Activated naive CD4-positive, alpha-beta T cell treated with anti-CD3 and anti-CD28 coated beads, Interleukin-2, amount 50 U/mL, for 24 hours (primary cell): Measurements from ENCODE around the gene LGR5.

Source experiments
- H3K27ac Mint-ChIP-seq: one replicate; pipeline ENCODE4 v1.8.0; 2021; ENCODE audit warnings: mild to moderate bottlenecking, mixed read lengths
- H3K27me3 Mint-ChIP-seq: one replicate; pipeline ENCODE4 v1.8.0; 2021; ENCODE audit warnings: mixed read lengths
- H3K36me3 Mint-ChIP-seq: one replicate; pipeline ENCODE4 v1.8.0; 2021; ENCODE audit warnings: mixed read lengths
- H3K4me1 Mint-ChIP-seq: one replicate; pipeline ENCODE4 v1.8.0; 2021; ENCODE audit warnings: mixed read lengths
- H3K4me3 Mint-ChIP-seq: one replicate; pipeline ENCODE4 v1.8.0; 2021; ENCODE audit warnings: mild to moderate bottlenecking, mixed read lengths
- H3K9me3 Mint-ChIP-seq: one replicate; pipeline ENCODE4 v1.8.0; 2021; ENCODE audit warnings: mixed read lengths

Gene LGR5

DNA sequence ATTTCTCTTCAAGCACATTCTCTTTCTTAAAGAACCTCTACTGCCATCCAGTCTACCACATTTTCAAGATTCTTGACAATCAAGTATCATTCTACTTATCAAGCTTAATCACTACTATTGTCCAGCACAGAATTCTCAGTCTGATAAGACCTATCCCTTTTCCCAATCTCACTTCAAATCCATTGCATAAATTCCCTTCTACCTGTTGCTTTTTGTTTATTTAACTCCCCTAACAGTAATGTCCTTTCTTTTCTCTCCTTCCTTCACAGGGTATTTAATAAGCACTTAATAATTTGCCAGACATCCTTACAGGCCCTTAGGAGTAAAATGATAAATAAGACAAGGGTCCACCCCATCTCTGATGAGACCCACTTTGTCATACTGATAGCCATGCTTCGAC lies 182.3 kb downstream of the LGR5 start:
- Mint-ChIP-seq H3K27me3 (no peaks in the 10 kb centered on the region), H3K4me1 (peaks cover 44% of the 10 kb centered on the region), H3K27ac (peak overlapping the region; percentile 14), H3K9me3 (no peaks in the 10 kb centered on the region), H3K4me3 (no peak overlapping the region), H3K36me3 (peaks cover 33% of the 10 kb centered on the region)

DNA sequence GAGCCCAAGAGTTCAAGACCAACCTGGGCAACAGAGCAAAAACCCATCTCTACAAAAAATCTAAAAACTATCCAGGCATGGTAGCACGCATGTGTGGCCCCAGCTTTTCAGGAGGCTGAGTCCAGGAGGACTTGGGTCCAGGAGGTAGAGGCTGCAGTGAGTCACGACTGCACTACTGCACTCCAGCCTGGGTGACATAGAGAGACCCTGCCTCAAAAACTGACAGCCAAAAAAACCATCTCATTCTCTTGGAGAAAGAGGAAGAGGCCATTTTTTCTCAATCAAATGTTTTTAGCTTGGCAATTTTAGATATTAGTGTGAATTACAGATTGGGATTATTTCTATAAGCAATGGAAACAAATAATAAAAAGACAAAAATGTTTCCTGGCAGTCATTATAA lies 185.9 kb downstream of the LGR5 start:
- Mint-ChIP-seq H3K4me3 (no peak overlapping the region), H3K27me3 (no peaks in the 10 kb centered on the region), H3K4me1 (peaks cover 44% of the 10 kb centered on the region), H3K27ac (peak overlapping the region; percentile 30), H3K36me3 (peaks cover 31% of the 10 kb centered on the region), H3K9me3 (no peaks in the 10 kb centered on the region)

DNA sequence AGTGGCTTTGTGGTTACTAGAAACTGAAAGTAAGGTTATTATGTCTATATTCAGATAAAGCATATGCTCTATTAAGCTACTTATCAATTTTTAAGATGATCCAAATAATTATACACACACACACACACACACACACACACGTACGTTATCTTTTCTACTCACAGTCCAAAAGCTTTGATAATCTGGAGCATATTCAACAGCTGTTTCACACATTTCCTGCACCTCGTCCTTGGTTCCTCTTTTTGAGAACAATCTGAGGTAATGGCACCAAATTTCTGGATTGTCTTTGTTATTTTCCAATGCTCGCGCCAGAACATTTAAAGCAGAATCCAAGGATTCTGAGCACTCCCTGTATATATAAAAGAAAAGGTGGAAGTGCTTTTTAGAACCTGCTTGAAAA lies 186.5 kb downstream of the LGR5 start:
- H3K27me3 Mint-ChIP-seq: no peaks in the 10 kb centered on the region
- H3K4me1 Mint-ChIP-seq: peaks cover 38% of the 10 kb centered on the region
- H3K9me3 Mint-ChIP-seq: no peaks in the 10 kb centered on the region
- peaks cover 25% of the 10 kb centered on the region for H3K36me3 Mint-ChIP-seq
- H3K27ac Mint-ChIP-seq: peak overlapping the region; percentile 82
- H3K4me3 Mint-ChIP-seq: peak overlapping the region; percentile 36

DNA sequence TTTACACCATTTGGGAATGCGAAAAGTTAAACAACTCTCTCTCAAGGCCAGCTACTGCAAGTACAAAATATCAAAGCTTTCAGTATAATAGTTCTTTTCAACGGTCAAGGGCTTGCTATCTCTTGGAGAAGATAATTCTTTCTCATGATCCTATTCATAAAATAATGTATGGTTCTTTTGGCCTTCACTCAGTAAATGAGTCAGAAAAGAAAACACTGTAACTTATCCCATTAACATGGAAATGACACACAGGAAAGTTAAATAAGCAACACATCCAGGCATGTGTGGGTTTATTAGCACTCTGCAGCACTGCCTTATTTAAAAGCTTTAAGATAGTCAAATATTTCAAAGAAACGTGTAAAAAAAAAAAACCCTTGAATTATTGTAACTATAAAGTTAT lies 187.2 kb downstream of the LGR5 start:
- Mint-ChIP-seq H3K27me3 (no peaks in the 10 kb centered on the region), H3K36me3 (peaks cover 20% of the 10 kb centered on the region), H3K27ac (peak overlapping the region; percentile 55), H3K4me3 (peak overlapping the region; percentile 36), H3K9me3 (no peaks in the 10 kb centered on the region), H3K4me1 (peaks cover 33% of the 10 kb centered on the region)

DNA sequence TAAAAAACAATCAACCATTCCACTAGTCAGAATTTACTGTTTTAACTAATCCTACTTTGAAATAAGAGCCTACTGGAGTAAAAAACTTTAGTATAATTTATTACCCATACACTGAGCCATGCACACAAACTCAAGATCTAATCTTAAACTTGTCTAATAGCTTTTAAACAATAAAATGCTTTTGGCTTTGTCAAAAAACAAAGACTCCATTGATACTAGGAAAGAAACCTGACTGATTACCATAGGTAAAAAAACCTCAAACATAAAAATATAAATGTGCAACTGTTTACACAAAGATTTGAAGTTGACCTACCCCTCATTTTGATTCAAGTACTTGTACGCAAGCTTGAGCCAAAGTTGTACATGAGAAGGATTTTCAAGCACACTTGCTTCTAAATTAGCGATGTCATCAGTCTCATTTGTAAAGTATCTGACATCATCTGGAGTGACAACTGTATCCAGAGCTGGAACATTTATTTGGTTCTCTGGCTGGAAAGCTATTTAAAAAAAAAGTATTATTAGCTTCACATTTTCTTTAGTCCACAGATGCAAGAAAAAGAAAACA lies 187.9 kb downstream of the LGR5 start:
- Mint-ChIP-seq H3K4me1 (peaks cover 28% of the 10 kb centered on the region), H3K4me3 (no peak overlapping the region), H3K27me3 (no peaks in the 10 kb centered on the region), H3K9me3 (no peaks in the 10 kb centered on the region), H3K36me3 (peaks cover 16% of the 10 kb centered on the region), H3K27ac (no peak overlapping the region)
